OCI-LY1 (cell line): ENCODE data around the gene PHACTR4.
A peak's percentile ranks its signal among the peaks of the same experiment; 100 is the strongest.
"Not testable (repeated sequence)": the region's sequence is repeated elsewhere in the genome, so short reads cannot be mapped to it uniquely, and the experiment has no call there.

Source experiments
- H2AFZ ChIP-seq: fragments of 200-600 bp; sonication (generic), shearing (Covaris generic); 2 replicates; pipeline ENCODE4 v1.6.0; 2014; ENCODE audit warnings: antibody characterized with exemption, mild to moderate bottlenecking, low read length
- H3F3A ChIP-seq: fragments of 200-600 bp; sonication (generic), shearing (Covaris generic); 2 replicates; pipeline ENCODE4 v1.6.0; 2014; ENCODE audit warnings: mild to moderate bottlenecking, antibody characterized with exemption, low read length, moderate library complexity; ENCODE audit not compliant: insufficient read depth
- H3K27ac ChIP-seq: fragments of 200-600 bp; sonication (generic); 2 replicates; pipeline ENCODE4 v1.5.1; 2014; ENCODE audit warnings: low read length, mixed run types, mild to moderate bottlenecking, low read depth; ENCODE audit not compliant: poor library complexity, severe bottlenecking
- H3K27me3 ChIP-seq: fragments of 200-600 bp; sonication (generic); 2 replicates; pipeline ENCODE4 v1.6.0; 2014; ENCODE audit warnings: antibody characterized with exemption, mild to moderate bottlenecking, low read length, moderate library complexity; ENCODE audit not compliant: insufficient read depth
- H3K36me3 ChIP-seq: fragments of 200-600 bp; sonication (generic); 2 replicates; pipeline ENCODE4 v1.6.1; 2014; ENCODE audit warnings: mild to moderate bottlenecking, antibody characterized with exemption, low read length, moderate library complexity, mixed read lengths; ENCODE audit not compliant: insufficient read depth
- H3K4me1 ChIP-seq: fragments of 200-600 bp; sonication (generic); 2 replicates; pipeline ENCODE4 v1.5.1; 2014; ENCODE audit warnings: mild to moderate bottlenecking, low read length, moderate library complexity; ENCODE audit not compliant: insufficient read depth, severe bottlenecking
- H3K4me2 ChIP-seq: fragments of 200-600 bp; sonication (generic), shearing (Covaris generic); 2 replicates; pipeline ENCODE4 v1.6.1; 2014; ENCODE audit warnings: low read length
- H3K4me3 ChIP-seq: fragments of 200-600 bp; sonication (generic); 2 replicates; pipeline ENCODE4 v1.5.1; 2014; ENCODE audit warnings: low read length, low read depth, mild to moderate bottlenecking, mixed read lengths; ENCODE audit not compliant: poor library complexity, severe bottlenecking
- H3K79me2 ChIP-seq: fragments of 200-600 bp; shearing (Covaris generic); 2 replicates; pipeline ENCODE4 v1.6.1; 2016; ENCODE audit warnings: mixed run types, low read length, mixed read lengths; ENCODE audit not compliant: insufficient read depth
- H3K9ac ChIP-seq: fragments of 200-600 bp; sonication (generic), shearing (Covaris generic); 2 replicates; pipeline ENCODE4 v1.6.1; 2014; ENCODE audit warnings: mild to moderate bottlenecking, low read length, mixed read lengths
- H3K9me2 ChIP-seq: fragments of 200-600 bp; sonication (generic), shearing (Covaris generic); 2 replicates; pipeline ENCODE4 v1.6.1; 2014; ENCODE audit warnings: low read depth, mild to moderate bottlenecking, low read length, mixed read lengths
- H3K9me3 ChIP-seq: fragments of 200-600 bp; shearing (Covaris generic); 2 replicates; pipeline ENCODE4 v1.6.1; 2014; ENCODE audit warnings: low read length, mixed read lengths
- H4K20me1 ChIP-seq: fragments of 200-600 bp; sonication (generic), shearing (Covaris generic); 2 replicates; pipeline ENCODE4 v1.6.0; 2016; ENCODE audit warnings: mild to moderate bottlenecking, low read length; ENCODE audit not compliant: insufficient read depth
- EZH2 ChIP-seq: fragments of 200-600 bp; sonication (generic), shearing (Covaris generic); IDR thresholded peaks from 2 replicates; pipeline ENCODE4 v1.8.0; 2017; ENCODE audit warnings: borderline replicate concordance, mixed run types, mild to moderate bottlenecking, antibody characterized with exemption, low read length, moderate library complexity, mixed read lengths
- TF ChIP-seq, protein P1 (sequence below): fragments of 200-600 bp; sonication (generic), shearing (Covaris generic); IDR thresholded peaks from 2 replicates; pipeline ENCODE4 v1.5.1; 2017; ENCODE audit warnings: mild to moderate bottlenecking, antibody characterized with exemption, low read length, moderate library complexity, mixed read lengths

Gene PHACTR4

DNA sequence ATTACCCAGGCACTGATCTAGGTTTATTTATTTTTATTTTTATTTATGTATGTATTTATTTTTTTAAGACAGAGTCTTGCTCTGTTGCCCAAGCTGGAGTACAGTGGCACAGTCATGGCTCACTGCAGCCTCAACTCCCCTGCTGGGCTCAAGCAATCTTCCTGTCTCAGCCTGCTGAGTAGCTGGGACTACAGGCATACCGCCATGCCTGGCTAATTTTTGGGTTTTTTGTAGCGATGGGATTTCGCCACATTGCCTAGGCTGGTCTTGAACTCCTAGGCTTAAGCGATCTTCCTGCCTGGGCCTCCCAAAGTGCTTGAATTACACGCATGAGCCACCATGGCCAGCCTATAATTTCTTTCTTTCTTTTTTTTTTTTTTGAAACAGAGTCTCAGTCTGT, 9.4 kb downstream of the PHACTR4 start:
- Histone ChIP-seq H3K4me2 (no peak overlapping the region), H2AFZ (no peak overlapping the region), H3K9me3 (no peaks in the 10 kb centered on the region; the same call in 1 of the 2 replicates), H3K36me3 (no peaks in the 10 kb centered on the region), H3F3A (no peaks in the 10 kb centered on the region), H3K27me3 (no peaks in the 10 kb centered on the region), H3K4me1 (peaks cover 16% of the 10 kb centered on the region), H3K79me2 (peaks cover 17% of the 10 kb centered on the region), H3K4me3 (no peak overlapping the region), H3K9ac (no peak overlapping the region), H3K9me2 (no peaks in the 10 kb centered on the region), H4K20me1 (no peaks in the 10 kb centered on the region), H3K27ac (peak overlapping the region; percentile 62)
- no peak for TF ChIP-seq EZH2
- TF ChIP-seq, protein P1, sequence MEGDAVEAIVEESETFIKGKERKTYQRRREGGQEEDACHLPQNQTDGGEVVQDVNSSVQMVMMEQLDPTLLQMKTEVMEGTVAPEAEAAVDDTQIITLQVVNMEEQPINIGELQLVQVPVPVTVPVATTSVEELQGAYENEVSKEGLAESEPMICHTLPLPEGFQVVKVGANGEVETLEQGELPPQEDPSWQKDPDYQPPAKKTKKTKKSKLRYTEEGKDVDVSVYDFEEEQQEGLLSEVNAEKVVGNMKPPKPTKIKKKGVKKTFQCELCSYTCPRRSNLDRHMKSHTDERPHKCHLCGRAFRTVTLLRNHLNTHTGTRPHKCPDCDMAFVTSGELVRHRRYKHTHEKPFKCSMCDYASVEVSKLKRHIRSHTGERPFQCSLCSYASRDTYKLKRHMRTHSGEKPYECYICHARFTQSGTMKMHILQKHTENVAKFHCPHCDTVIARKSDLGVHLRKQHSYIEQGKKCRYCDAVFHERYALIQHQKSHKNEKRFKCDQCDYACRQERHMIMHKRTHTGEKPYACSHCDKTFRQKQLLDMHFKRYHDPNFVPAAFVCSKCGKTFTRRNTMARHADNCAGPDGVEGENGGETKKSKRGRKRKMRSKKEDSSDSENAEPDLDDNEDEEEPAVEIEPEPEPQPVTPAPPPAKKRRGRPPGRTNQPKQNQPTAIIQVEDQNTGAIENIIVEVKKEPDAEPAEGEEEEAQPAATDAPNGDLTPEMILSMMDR = no peak

DNA sequence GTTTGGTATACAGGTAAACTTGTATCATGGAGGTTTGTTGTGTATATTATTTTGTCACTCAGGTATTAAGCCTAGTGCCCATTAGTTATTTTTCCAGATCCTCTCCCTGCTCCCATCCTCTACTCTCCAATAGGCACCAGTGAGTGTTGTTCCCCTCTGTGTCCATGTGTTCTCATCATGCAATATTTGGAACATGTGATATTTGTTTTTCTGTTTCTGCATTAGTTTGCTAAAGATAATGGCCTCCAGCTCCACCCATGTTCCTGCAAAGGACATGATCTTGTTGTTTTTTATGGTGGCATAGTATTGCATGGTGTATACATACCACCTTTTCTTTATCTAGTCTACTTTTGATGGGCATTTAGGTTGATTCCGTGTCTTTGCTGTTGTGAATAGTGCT, 10.9 kb downstream of the PHACTR4 start:
- Histone ChIP-seq H3K4me2 (no peak overlapping the region), H3K79me2 (peaks cover 29% of the 10 kb centered on the region)
- TF ChIP-seq EZH2 = no peak
- TF ChIP-seq, protein P1 = no peak

GRCh38 chr1:28383785-28384184, 14.2 kb downstream of the PHACTR4 start:
- not testable (repeated sequence) for H2AFZ ChIP-seq, H3K4me2 ChIP-seq, H3F3A ChIP-seq, H3K4me1 ChIP-seq, H3K27me3 ChIP-seq, H3K9me3 ChIP-seq, H3K36me3 ChIP-seq, H3K9ac ChIP-seq, H3K9me2 ChIP-seq, H3K27ac ChIP-seq, H3K4me3 ChIP-seq, H4K20me1 ChIP-seq
- peaks cover 39% of the 10 kb centered on the region for H3K79me2 ChIP-seq

More for the DNA sequence above, 10.9 kb downstream of the PHACTR4 start:
- H3K9me3 ChIP-seq = peaks cover 3% of the 10 kb centered on the region; the same call in 1 of the 2 replicates
- H4K20me1 ChIP-seq = no peaks in the 10 kb centered on the region
- H3K27me3 ChIP-seq = no peaks in the 10 kb centered on the region
- H3F3A ChIP-seq = no peaks in the 10 kb centered on the region
- H3K4me1 ChIP-seq = peaks cover 11% of the 10 kb centered on the region
- no peak overlapping the region for H3K27ac ChIP-seq
- no peak overlapping the region for H3K4me3 ChIP-seq
- H2AFZ ChIP-seq = no peak overlapping the region
- 0 out of 2 replicates have a peak, but pooled peaks cover 4% of the 10 kb centered on the region for H3K36me3 ChIP-seq
- no peak overlapping the region for H3K9ac ChIP-seq
- no peaks in the 10 kb centered on the region for H3K9me2 ChIP-seq

GRCh38 chr1:28392027-28392652, 22.6 kb downstream of the PHACTR4 start:
- no peaks in the 10 kb centered on the region for H3K9me2 ChIP-seq
- no peak overlapping the region for H3K9ac ChIP-seq
- H3K4me3 ChIP-seq = no peak overlapping the region
- H4K20me1 ChIP-seq = no peaks in the 10 kb centered on the region
- H3K36me3 ChIP-seq = no peaks in the 10 kb centered on the region
- no peaks in the 10 kb centered on the region for H3K4me1 ChIP-seq
- H3K27ac ChIP-seq = no peak overlapping the region
- peaks cover 8% of the 10 kb centered on the region for H3K79me2 ChIP-seq
- H3K4me2 ChIP-seq = no peak overlapping the region
- no peaks in the 10 kb centered on the region for H3K9me3 ChIP-seq
- H3F3A ChIP-seq = no peaks in the 10 kb centered on the region
- H3K27me3 ChIP-seq = no peaks in the 10 kb centered on the region
- H2AFZ ChIP-seq = no peak overlapping the region
- no peak for TF ChIP-seq EZH2
- TF ChIP-seq, protein P1 = no peak
